HG03196 (cell line): ENCODE data around the gene ZNF593.

ENCODE experiments used
- ATAC-seq: cut with Tn5 transposase; IDR thresholded peaks from one replicate; pipeline ENCODE4 v1.9.1; 2021; ENCODE audit not compliant: unreplicated experiment

The ZNF593 gene

DNA sequence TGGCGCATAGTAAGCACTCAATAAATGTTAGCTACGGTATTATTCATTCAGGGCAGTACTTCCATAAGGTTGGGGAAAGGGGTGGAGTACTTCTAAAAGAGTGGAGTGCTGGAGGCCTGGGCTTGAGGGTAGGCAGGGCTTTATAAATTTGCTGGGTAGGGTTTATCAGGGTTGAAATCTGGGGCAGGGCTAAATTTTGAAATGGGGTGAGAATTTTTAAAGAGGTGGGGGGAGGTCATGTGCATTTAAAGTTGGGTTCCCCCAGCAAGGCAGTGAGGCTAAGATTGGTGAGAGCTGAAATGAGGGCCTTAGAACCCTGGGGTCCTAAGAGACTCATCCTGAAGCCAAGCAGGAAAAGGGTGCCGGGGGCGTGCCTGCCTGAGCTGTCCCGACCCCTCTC is 30.7 kb downstream of the ZNF593 start:
- no peak for ATAC-seq

GRCh38 chr1:26203642-26204318 is 34.1 kb downstream of the ZNF593 start:
- ATAC-seq = no peak

DNA sequence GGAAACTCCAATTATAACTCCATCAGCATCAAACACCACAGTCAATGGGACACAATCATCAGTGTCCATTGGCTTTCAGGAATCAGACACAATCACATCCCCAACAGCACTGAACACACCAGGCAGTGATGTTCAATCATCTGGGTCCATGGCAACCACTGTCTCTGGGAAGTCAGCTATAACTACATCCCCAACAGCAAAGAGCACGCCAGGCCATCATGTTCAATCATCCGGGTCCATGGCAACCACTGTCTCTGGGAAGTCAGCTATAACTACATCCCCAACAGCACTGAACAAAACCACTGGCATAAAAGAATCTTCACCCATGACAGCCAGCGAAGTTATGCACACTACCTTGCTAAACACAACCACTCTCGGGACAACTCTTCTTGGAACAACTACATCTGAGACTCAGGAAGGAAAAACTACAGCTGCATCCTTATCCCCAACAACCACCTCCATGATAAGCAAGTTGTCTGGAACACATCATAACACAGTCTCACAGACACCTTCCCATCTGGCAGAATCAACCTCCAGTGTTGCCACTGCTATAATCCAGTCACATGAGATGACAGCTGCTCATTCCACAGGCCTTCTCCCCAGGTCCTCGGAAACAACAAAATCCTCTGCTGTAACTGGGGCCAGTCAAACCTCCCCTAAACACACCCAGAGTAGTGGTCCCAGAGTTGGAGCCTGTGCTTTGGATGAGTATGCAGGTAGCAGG is 40.6 kb downstream of the ZNF593 start:
- ATAC-seq = no peak

- no peak for ATAC-seq
Measured at GRCh38 chr1:26212726-26213125, 43.0 kb downstream of the ZNF593 start.

DNA sequence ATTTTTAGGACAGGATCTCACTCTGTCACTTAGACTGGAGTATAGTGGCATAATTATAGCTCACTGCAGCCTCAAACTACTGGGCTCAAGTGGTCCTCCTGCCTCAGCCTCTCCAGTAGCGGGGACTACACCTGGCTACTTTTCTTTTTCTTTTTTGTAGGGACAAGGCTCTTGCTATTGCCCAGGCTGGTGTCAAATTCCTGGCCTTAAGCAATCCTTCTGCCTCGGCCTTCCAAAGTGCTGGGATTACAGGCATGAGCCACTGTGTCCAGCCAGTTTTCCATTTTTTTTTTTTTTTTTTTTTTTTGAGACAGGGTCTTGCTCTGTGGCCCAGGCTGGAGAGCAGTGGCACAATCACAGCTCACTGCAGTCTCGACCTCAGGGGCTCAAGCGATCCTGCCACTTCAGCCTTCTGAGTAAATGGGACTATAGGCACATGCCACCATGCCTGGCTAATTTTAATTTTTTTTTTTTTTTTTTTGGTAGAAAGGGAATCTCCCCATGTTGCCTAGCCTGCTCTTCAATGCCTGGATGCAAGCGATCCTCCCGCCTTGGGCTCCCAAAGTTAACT is 43.7 kb downstream of the ZNF593 start:
- ATAC-seq = no peak

DNA sequence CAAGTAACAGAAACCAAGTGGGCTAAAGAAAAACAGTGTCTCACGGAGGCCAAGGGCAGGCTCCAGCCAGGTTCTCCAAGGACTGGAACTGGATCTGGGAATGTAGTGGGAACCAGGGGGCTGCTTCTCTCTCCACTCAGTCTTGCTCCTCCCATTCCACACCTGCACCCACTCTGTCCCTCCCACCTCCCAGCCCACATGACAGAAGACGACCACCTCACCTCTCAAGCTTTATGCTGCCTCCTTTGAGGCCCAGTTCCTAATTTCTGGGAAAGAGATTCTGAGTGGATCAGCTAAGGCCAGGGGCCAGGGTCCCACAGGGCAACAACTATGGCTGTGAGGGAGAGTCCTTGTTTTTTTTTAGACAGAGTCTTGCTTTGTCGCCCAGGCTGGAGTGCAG is 45.5 kb downstream of the ZNF593 start:
- ATAC-seq = no peak

DNA sequence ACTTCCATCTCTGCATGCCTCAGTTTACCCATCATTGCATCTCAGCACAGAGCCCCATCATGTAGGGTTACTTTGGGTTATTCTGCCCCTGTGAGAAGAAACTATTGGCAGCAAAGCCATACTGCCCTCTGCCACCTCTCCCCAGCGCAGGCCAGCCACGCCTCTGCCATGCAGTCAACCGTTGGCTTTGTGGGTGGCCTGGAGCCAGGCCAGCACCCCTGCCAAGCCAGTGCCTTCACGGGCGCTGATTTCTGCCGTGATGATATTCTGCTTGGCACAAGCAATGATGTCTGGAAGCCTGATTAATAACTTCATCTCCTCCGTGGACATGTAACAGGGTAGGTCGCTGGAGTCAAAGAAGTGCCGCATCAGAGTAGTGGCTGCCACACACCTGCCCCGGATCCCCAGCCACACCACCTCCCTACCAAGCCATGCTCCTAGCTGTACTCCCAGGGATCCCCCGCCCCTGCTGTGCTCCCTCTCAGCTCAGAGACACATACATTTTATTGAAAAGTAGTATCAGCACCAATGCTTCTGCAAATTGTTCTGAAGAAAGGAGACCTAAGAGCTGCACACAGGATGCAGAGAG is 49.3 kb downstream of the ZNF593 start:
- no peak for ATAC-seq
